H9 (cell line): ENCODE results near the gene ERAS. TPM values are rescaled to one million over a fixed set of nuclear protein-coding genes. Genes with fewer than 3 reads are reported as not detected.

Experiments used
- DNase-seq: peaks from one replicate; pipeline ENCODE4 v3.0.0-alpha.2; 2017
- H2AFZ ChIP-seq: one replicate; pipeline ENCODE4 v1.6.1; 2013; ENCODE audit warnings: mild to moderate bottlenecking, low read length, control low read depth, moderate library complexity
- H2AK5ac ChIP-seq: 2 replicates; pipeline ENCODE4 v1.6.1; 2013; ENCODE audit warnings: low read length, control low read depth, mixed read lengths; ENCODE audit not compliant: insufficient read length
- H2BK120ac ChIP-seq: one replicate; pipeline ENCODE4 v1.6.1; 2013; ENCODE audit warnings: low read depth, mild to moderate bottlenecking, low read length, control low read depth, inconsistent platforms; ENCODE audit not compliant: poor library complexity, severe bottlenecking
- H2BK12ac ChIP-seq: 2 replicates; pipeline ENCODE4 v1.6.1; 2013; ENCODE audit warnings: low read length, control low read depth, mixed read lengths, low read depth; ENCODE audit not compliant: insufficient read length
- H2BK15ac ChIP-seq: 2 replicates; pipeline ENCODE4 v1.6.1; 2013; ENCODE audit warnings: low read depth, low read length, control low read depth
- H2BK20ac ChIP-seq: one replicate; pipeline ENCODE4 v1.6.1; 2013; ENCODE audit warnings: low read depth, mild to moderate bottlenecking, low read length, control low read depth, inconsistent platforms; ENCODE audit not compliant: poor library complexity, severe bottlenecking
- H2BK5ac ChIP-seq: 2 replicates; pipeline ENCODE4 v1.6.1; 2013; ENCODE audit warnings: low read length, control low read depth, mixed read lengths; ENCODE audit not compliant: insufficient read length
- H3K14ac ChIP-seq: 2 replicates; pipeline ENCODE4 v1.6.1; 2013; ENCODE audit warnings: low read length, control low read depth; ENCODE audit not compliant: insufficient read depth
- H3K18ac ChIP-seq: 2 replicates; pipeline ENCODE4 v1.6.1; 2013; ENCODE audit warnings: low read depth, mild to moderate bottlenecking, mixed read lengths, low read length, control low read depth; ENCODE audit not compliant: insufficient read length
- H3K23ac ChIP-seq: 2 replicates; pipeline ENCODE4 v1.6.1; 2013; ENCODE audit warnings: low read length, control low read depth, mixed read lengths, low read depth; ENCODE audit not compliant: insufficient read length
- H3K23me2 ChIP-seq: 2 replicates; pipeline ENCODE4 v1.6.1; 2013; ENCODE audit warnings: low read depth, mild to moderate bottlenecking, mixed read lengths, low read length, control low read depth; ENCODE audit not compliant: insufficient read length, poor library complexity, severe bottlenecking
- H3K27ac ChIP-seq: 2 replicates; pipeline ENCODE4 v1.5.1; 2013; ENCODE audit warnings: low read length, control low read depth, mixed read lengths, low read depth; ENCODE audit not compliant: insufficient read length
- H3K27me3 ChIP-seq: 2 replicates; pipeline ENCODE4 v1.6.1; 2013; ENCODE audit warnings: low read length, control low read depth, inconsistent platforms; ENCODE audit not compliant: insufficient read depth
- H3K4ac ChIP-seq: 2 replicates; pipeline ENCODE4 v1.6.1; 2013; ENCODE audit warnings: low read depth, mild to moderate bottlenecking, control low read depth, inconsistent platforms, low read length, moderate library complexity
- H3K4me1 ChIP-seq: 2 replicates; pipeline ENCODE4 v1.6.1; 2013; ENCODE audit warnings: low read length, control low read depth, inconsistent platforms; ENCODE audit not compliant: insufficient read depth
- H3K4me2 ChIP-seq: 2 replicates; pipeline ENCODE4 v1.6.1; 2013; ENCODE audit warnings: low read length, control low read depth, mixed read lengths; ENCODE audit not compliant: insufficient read length, insufficient read depth
- H3K56ac ChIP-seq: 2 replicates; pipeline ENCODE4 v1.6.1; 2013; ENCODE audit warnings: low read depth, mild to moderate bottlenecking, mixed read lengths, low read length, control low read depth; ENCODE audit not compliant: insufficient read length
- H3K79me1 ChIP-seq: 2 replicates; pipeline ENCODE4 v1.6.1; 2013; ENCODE audit warnings: low read depth, mild to moderate bottlenecking, moderate library complexity, low read length, control low read depth, inconsistent platforms; ENCODE audit not compliant: insufficient read depth, poor library complexity, severe bottlenecking
- H3K79me2 ChIP-seq: 2 replicates; pipeline ENCODE4 v1.6.1; 2013; ENCODE audit warnings: low read length, control low read depth, inconsistent platforms; ENCODE audit not compliant: insufficient read depth
- H3K9ac ChIP-seq: 2 replicates; pipeline ENCODE4 v1.6.1; 2013; ENCODE audit warnings: low read length, control low read depth, mixed read lengths; ENCODE audit not compliant: insufficient read length; ENCODE audit errors: extremely low read depth
- H3K9me3 ChIP-seq: one replicate; pipeline ENCODE4 v1.6.1; 2013; ENCODE audit warnings: low read depth, low read length, inconsistent platforms; ENCODE audit not compliant: control insufficient read depth
- H3T11ph ChIP-seq: one replicate; pipeline ENCODE4 v1.6.1; 2013; ENCODE audit warnings: mild to moderate bottlenecking, low read length, control low read depth, inconsistent platforms
- H4K20me1 ChIP-seq: one replicate; pipeline ENCODE4 v1.6.1; 2013; ENCODE audit not compliant: control insufficient read depth, insufficient read length, insufficient read depth
- H4K5ac ChIP-seq: 2 replicates; pipeline ENCODE4 v1.6.1; 2013; ENCODE audit warnings: low read depth, mild to moderate bottlenecking, mixed read lengths, low read length, control low read depth; ENCODE audit not compliant: insufficient read length
- H4K8ac ChIP-seq: replicated peaks from 2 replicates; pipeline ENCODE4 v1.6.1; 2013; ENCODE audit warnings: low read length, control low read depth, mixed read lengths, low read depth; ENCODE audit not compliant: insufficient read length
- H4K91ac ChIP-seq: 2 replicates; pipeline ENCODE4 v1.6.1; 2013; ENCODE audit warnings: low read depth, mild to moderate bottlenecking, moderate library complexity, mixed read lengths, low read length, control low read depth; ENCODE audit not compliant: insufficient read length
- H3K27ac Mint-ChIP-seq, 3 experiments: 2 replicates in 2 of 3; 3 replicates in 1 of 3; pipeline ENCODE4 v1.8.0; 2020 to 2021; ENCODE audit warnings: mixed read lengths in 3 of 3, mild to moderate bottlenecking in 1 of 3, moderate library complexity in 1 of 3
- H3K27me3 Mint-ChIP-seq: 2 replicates; pipeline ENCODE4 v1.8.0; 2021; ENCODE audit warnings: low read depth, mild to moderate bottlenecking, moderate library complexity, mixed read lengths
- H3K36me3 Mint-ChIP-seq, 3 experiments: 2 replicates in 2 of 3; 3 replicates in 1 of 3; pipeline ENCODE4 v1.8.0; 2020 to 2021; ENCODE audit warnings: low read depth in 3 of 3, mixed read lengths in 3 of 3; ENCODE audit not compliant: insufficient read depth in 1 of 3
- H3K4me1 Mint-ChIP-seq, 2 experiments: 2 replicates each; pipeline ENCODE4 v1.8.0; 2020; ENCODE audit warnings: mixed read lengths in 2 of 2
- H3K4me3 Mint-ChIP-seq, 2 experiments: 2 replicates in 1 of 2; 3 replicates in 1 of 2; pipeline ENCODE4 v1.8.0; 2020 to 2021; ENCODE audit warnings: mild to moderate bottlenecking in 2 of 2, mixed read lengths in 2 of 2, moderate library complexity in 1 of 2
- H3K9me3 Mint-ChIP-seq, 2 experiments: 2 replicates in 1 of 2; 3 replicates in 1 of 2; pipeline ENCODE4 v1.8.0; 2020; ENCODE audit warnings: mild to moderate bottlenecking in 2 of 2, mixed read lengths in 2 of 2, moderate library complexity in 1 of 2
- CTCF ChIP-seq: fragments of 200-600 bp; sonication (generic); conservative IDR thresholded peaks from 3 replicates; pipeline ENCODE4 v1.8.0; 2021; ENCODE audit warnings: antibody characterized with exemption, mild to moderate bottlenecking
- WGBS: extraction: QIAGEN DNeasy Blood & Tissue Kit; methylation state at CpG from one replicate; pipeline ENCODE4 v1.1.7; 2013; ENCODE audit warnings: missing lambda C conversion rate, low lambda C conversion rate, mixed read lengths; ENCODE audit not compliant: insufficient read length; ENCODE audit errors: extremely low coverage; 5-methylcytosine and 5-hydroxymethylcytosine counted together
- total RNA-seq: library from RNA; stranded (reverse); gene quantifications from 2 replicates; pipeline ENCODE4 v1.2.1, GENCODE V29; 2021

Gene ERAS
- total RNA-seq, 1 experiment from 2014 or later: not detected

- Histone ChIP-seq H2BK12ac (no peak overlapping the region), H3K9ac (no peak overlapping the region), H3K4me1 (no peaks in the 10 kb centered on the region), H3K23ac (no peak overlapping the region), H4K91ac (no peak overlapping the region), H3K27me3 (no peaks in the 10 kb centered on the region), H3K14ac (no peak overlapping the region), H3K4me2 (no peak overlapping the region), H3T11ph (no peak overlapping the region), H3K9me3 (peaks cover 29% of the 10 kb centered on the region), H2AK5ac (no peak overlapping the region), H3K56ac (no peak overlapping the region), H2BK120ac (no peak overlapping the region), H3K79me2 (no peaks in the 10 kb centered on the region), H3K4ac (no peak overlapping the region), H4K8ac (no peak overlapping the region), H2BK15ac (no peak overlapping the region), H3K79me1 (no peaks in the 10 kb centered on the region), H3K27ac (no peak overlapping the region), H2BK20ac (no peak overlapping the region), H3K18ac (no peak overlapping the region), H2AFZ (no peak overlapping the region), H4K5ac (no peak overlapping the region), H2BK5ac (no peak overlapping the region), H3K23me2 (no peaks in the 10 kb centered on the region), H4K20me1 (no peaks in the 10 kb centered on the region)
- no peak overlapping the region for H3K27ac Mint-ChIP-seq
- no peak for TF ChIP-seq CTCF
- H3K4me1 Mint-ChIP-seq: peaks cover 2 to 3% of the 10 kb centered on the region in 2 experiments; a peak in 1 of 4 replicates
- no CpG with 5 or more reads among the region's 13 CpGs for WGBS
- H3K4me3 Mint-ChIP-seq: no peak overlapping the region
- H3K9me3 Mint-ChIP-seq: peaks cover 62 to 84% of the 10 kb centered on the region in 2 experiments
- DNase-seq: no peak
- peaks cover 2% of the 10 kb centered on the region for H3K27me3 Mint-ChIP-seq
- H3K36me3 Mint-ChIP-seq: peaks cover 0 to 7% (median 3%) of the 10 kb centered on the region in 3 experiments; a peak in 4 of 7 replicates
Measured at GRCh38 chrX:48776818-48777439, 49.4 kb upstream of the ERAS start.
